SK-N-SH treated with all-trans-retinoic acid at 6 μM for 48 hours (cell line): ENCODE data around the gene CLK2.

Experiments
- ARNTL ChIP-seq: fragments of 450-650 bp; formaldehyde crosslinking; IDR thresholded peaks from 2 replicates; pipeline ENCODE4 v1.5.0; 2020; ENCODE audit warnings: low read depth, mild to moderate bottlenecking, moderate library complexity, borderline replicate concordance
- ESRRG ChIP-seq: fragments of 250-450 bp; sonication (Bioruptor Pico); IDR thresholded peaks from 2 replicates; pipeline ENCODE4 v1.6.1; 2021; ENCODE audit warnings: mild to moderate bottlenecking
- ZC3H10 ChIP-seq: fragments of 250-450 bp; sonication (Bioruptor Pico); IDR thresholded peaks from 2 replicates; pipeline ENCODE4 v1.5.1; 2021; ENCODE audit warnings: mild to moderate bottlenecking, moderate library complexity
- ZFP3 ChIP-seq: fragments of 250-450 bp; sonication (Bioruptor Pico); IDR thresholded peaks from 2 replicates; pipeline ENCODE4 v1.5.0; 2020; ENCODE audit warnings: mild to moderate bottlenecking, moderate library complexity
- ZNF565 ChIP-seq: fragments of 450-650 bp; formaldehyde crosslinking; conservative IDR thresholded peaks from 2 replicates; pipeline ENCODE4 v1.5.0; 2020; ENCODE audit warnings: low read depth, mild to moderate bottlenecking, moderate library complexity
- ZNF70 ChIP-seq: fragments of 450-650 bp; formaldehyde crosslinking; IDR thresholded peaks from 2 replicates; pipeline ENCODE4 v1.5.0; 2020; ENCODE audit warnings: mild to moderate bottlenecking, moderate library complexity
- TF ChIP-seq, protein P1 (sequence below): fragments of 250-450 bp; sonication (Bioruptor Pico); IDR thresholded peaks from 2 replicates; pipeline ENCODE4 v1.8.0; 2020; ENCODE audit warnings: mild to moderate bottlenecking, moderate library complexity, borderline replicate concordance
- TF ChIP-seq, protein P2 (sequence below): fragments of 250-450 bp; sonication (Bioruptor Pico); IDR thresholded peaks from 2 replicates; pipeline ENCODE4 v1.5.1; 2020; ENCODE audit warnings: low read depth, mild to moderate bottlenecking, moderate library complexity

DNA sequence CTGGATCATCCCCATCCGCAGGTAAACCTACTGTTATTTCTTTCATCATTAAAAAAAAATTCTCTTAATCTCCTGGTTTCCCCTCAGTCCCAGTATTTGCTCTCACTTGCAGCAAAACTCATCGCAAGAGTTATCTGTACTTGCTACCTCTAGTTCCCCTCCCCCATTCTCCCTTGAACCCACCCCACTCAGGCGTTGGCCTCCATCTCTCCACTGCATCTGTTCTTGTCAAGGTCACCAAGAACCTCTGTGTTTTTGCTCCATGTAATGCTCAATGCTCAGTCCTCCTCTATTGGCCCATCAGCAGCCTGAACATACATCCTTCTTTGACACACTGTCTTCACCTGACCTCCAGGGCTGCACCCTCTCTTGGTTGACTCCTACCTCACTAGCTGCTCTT is 23.4 kb upstream of the CLK2 start:
- no peak for TF ChIP-seq ZNF70 (CRISPR knock-in tag)
- TF ChIP-seq, protein P1, sequence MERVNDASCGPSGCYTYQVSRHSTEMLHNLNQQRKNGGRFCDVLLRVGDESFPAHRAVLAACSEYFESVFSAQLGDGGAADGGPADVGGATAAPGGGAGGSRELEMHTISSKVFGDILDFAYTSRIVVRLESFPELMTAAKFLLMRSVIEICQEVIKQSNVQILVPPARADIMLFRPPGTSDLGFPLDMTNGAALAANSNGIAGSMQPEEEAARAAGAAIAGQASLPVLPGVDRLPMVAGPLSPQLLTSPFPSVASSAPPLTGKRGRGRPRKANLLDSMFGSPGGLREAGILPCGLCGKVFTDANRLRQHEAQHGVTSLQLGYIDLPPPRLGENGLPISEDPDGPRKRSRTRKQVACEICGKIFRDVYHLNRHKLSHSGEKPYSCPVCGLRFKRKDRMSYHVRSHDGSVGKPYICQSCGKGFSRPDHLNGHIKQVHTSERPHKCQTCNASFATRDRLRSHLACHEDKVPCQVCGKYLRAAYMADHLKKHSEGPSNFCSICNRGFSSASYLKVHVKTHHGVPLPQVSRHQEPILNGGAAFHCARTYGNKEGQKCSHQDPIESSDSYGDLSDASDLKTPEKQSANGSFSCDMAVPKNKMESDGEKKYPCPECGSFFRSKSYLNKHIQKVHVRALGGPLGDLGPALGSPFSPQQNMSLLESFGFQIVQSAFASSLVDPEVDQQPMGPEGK = no peak
- no peak for TF ChIP-seq ZFP3 (CRISPR knock-in tag)
- no peak for TF ChIP-seq ZNF565 (CRISPR knock-in tag)
- no peak for TF ChIP-seq ZC3H10 (CRISPR knock-in tag)
- TF ChIP-seq ESRRG (CRISPR knock-in tag) = no peak
- TF ChIP-seq ARNTL (CRISPR knock-in tag) = no peak
- TF ChIP-seq, protein P2, sequence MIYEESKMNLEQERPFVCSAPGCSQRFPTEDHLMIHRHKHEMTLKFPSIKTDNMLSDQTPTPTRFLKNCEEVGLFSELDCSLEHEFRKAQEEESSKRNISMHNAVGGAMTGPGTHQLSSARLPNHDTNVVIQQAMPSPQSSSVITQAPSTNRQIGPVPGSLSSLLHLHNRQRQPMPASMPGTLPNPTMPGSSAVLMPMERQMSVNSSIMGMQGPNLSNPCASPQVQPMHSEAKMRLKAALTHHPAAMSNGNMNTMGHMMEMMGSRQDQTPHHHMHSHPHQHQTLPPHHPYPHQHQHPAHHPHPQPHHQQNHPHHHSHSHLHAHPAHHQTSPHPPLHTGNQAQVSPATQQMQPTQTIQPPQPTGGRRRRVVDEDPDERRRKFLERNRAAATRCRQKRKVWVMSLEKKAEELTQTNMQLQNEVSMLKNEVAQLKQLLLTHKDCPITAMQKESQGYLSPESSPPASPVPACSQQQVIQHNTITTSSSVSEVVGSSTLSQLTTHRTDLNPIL = no peak
